ENCODE data around the gene LRRC1.

GRCh38 chr6:53962646-53963045 is 167.8 kb downstream of the LRRC1 start:
- no peak for TF ChIP-seq CTCF (IDR thresholded peaks at IDR 0.05)
- TF ChIP-seq EZH2 (IDR thresholded peaks at IDR 0.05; ENCODE audit: borderline replicate concordance, insufficient read depth, low read depth, low read length, poor library complexity, severe bottlenecking), result no peak
